ENCODE results near the gene CDKN2AIPNL.

CDKN2AIPNL gene

DNA sequence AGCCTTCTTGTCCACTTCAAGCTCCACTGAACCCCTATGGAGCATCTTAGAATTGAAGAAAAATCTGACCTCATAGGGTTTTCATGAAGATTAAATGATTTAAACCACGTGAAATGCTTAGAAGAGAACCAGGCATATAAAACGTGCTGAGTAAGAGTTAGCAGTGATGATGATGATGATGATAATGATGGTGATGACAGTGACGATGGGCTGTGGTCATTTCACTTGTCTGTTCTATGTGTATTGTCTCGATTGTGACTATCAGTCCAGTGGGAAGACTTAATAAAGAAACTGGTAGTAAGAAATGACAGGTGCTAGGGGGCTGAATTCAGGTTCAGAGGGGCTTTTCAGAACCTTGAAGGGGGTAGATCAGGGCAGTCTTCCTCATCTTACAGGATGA lies 45.1 kb upstream of the CDKN2AIPNL start:
- TF ChIP-seq, protein P1, sequence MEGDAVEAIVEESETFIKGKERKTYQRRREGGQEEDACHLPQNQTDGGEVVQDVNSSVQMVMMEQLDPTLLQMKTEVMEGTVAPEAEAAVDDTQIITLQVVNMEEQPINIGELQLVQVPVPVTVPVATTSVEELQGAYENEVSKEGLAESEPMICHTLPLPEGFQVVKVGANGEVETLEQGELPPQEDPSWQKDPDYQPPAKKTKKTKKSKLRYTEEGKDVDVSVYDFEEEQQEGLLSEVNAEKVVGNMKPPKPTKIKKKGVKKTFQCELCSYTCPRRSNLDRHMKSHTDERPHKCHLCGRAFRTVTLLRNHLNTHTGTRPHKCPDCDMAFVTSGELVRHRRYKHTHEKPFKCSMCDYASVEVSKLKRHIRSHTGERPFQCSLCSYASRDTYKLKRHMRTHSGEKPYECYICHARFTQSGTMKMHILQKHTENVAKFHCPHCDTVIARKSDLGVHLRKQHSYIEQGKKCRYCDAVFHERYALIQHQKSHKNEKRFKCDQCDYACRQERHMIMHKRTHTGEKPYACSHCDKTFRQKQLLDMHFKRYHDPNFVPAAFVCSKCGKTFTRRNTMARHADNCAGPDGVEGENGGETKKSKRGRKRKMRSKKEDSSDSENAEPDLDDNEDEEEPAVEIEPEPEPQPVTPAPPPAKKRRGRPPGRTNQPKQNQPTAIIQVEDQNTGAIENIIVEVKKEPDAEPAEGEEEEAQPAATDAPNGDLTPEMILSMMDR (IDR thresholded peaks at IDR 0.05; ENCODE audit: borderline replicate concordance, insufficient read depth, low read depth, low read length) = no peak
- H3K4me3 ChIP-seq (ENCODE audit: low read depth, low read length) = no peak overlapping the region

DNA sequence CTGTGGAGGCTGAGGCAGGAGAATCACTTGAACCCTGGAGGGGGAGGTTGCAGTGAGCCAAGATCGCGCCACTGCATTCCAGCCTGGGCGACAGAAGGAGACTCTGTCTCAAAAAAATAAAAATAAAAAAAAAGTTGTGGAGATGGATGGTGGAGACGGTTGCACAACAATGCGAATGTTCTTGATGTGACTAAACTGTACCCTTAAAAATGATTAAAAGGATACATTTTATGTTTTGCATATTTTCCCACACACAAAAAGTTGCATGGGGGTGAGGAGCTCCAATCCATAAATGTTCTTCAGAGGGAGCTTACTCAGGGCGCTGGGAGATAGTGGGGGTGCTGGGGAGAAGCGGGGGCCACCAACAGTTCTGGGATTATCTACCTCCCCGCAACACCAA lies 43.8 kb upstream of the CDKN2AIPNL start:
- H3K4me3 ChIP-seq (ENCODE audit: low read depth, low read length) = no peak overlapping the region
- TF ChIP-seq, protein P1 (IDR thresholded peaks at IDR 0.05; ENCODE audit: borderline replicate concordance, insufficient read depth, low read depth, low read length) = no peak

DNA sequence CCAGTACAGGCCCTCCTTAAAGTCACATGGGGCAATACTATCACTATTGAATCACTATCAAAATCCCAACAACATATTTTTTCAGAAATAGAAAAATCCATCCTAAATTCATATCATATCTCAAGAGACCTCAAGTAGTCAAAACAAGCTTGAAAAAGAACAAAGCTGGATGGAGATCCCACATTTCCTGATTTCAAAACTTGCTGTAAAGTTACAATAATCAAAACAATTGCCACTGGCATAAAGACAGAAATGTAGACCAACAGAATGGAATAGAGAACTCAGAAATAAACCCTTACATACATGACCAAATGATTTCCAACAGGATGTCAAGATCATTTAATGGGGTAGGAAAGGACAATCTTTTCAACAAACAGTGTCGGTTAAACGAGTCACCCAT lies 41.3 kb upstream of the CDKN2AIPNL start:
- H3K4me3 ChIP-seq (ENCODE audit: low read depth, low read length) = no peak overlapping the region
- TF ChIP-seq, protein P1 (IDR thresholded peaks at IDR 0.05; ENCODE audit: borderline replicate concordance, insufficient read depth, low read depth, low read length) = no peak

DNA sequence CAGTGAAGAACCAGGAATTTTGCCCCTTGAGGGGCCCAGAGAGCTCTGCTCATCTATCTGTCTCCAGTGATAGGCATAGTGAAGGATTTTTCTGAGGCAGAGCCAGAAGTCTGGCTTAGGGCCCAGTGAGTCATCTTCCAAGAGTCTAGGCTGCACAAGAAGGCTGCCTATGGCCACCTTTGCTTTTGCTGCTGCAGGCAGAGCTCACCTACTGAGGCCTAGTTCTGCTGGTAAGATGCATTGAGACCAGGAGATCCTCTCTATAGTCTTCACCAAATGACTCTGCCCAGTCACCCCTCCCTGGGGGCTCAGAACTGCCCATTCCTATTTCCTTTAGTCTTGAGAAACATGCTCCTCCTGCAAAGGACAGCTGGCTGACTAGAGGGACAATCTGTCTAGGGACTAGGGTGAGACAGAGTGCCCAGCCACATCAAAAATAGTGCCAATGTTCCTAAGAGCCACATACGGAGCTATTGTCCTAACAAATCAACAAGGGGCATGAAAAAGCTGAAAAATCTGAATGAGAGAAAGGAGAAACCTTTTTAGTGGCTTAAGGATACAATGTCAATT lies 40.3 kb upstream of the CDKN2AIPNL start:
- TF ChIP-seq, protein P1 (IDR thresholded peaks at IDR 0.05; ENCODE audit: borderline replicate concordance, insufficient read depth, low read depth, low read length) = no peak
- H3K4me3 ChIP-seq (ENCODE audit: low read depth, low read length) = no peak overlapping the region

DNA sequence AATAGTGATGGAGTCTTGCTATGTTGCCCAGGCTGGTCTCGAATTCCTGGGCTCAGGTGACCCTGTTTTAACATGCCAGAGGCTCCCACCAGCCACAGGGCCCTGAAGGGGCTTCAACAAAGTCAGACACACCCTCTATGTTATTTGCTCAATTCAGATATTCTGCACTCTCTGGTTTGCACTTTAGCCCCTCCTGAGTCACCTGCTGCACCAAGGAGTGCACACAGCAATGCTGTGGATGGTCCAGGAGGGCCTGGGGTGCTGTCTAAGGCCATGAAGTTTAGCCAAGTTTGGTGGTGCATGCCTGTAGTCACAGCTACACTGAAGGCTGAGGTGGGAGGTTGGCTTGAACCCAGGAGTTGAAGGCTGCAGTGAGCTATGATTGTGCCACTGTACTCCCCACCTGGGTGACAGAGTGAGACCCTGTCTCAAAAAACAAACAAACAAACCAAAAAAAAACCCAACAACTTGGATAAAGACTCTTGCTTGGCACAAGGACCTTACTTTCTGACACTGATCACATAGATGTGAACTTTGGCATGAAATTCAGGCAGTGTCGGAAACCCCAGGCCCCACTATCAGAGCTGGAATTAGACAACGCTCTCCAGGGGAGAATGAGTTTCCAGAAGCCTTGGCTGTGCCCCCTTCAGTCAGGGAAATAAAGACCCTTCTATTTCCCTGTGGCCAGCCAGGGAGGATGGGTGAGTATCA lies 39.7 kb upstream of the CDKN2AIPNL start:
- TF ChIP-seq, protein P1 (IDR thresholded peaks at IDR 0.05; ENCODE audit: borderline replicate concordance, insufficient read depth, low read depth, low read length) = no peak
- H3K4me3 ChIP-seq (ENCODE audit: low read depth, low read length) = no peak overlapping the region

DNA sequence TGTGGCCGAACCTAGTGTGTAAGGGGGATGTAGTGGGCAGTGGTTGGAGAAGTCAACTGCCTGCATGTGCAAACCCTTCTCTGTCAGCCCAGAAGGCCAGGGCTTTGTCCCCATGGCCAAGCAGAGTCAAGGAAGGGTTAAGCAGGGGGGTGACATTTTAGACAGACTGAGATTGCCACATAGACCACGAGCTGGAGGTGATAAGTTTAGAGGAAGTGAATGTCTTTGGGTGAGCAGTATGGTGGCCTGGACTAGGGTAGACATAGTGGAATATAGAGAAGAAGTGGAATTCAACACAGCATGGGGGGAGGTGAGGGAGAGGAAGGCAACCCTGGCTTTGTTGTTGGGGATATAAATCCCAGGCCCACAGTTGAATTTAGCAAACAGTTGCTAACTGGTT lies 38.7 kb upstream of the CDKN2AIPNL start:
- TF ChIP-seq, protein P1 (IDR thresholded peaks at IDR 0.05; ENCODE audit: borderline replicate concordance, insufficient read depth, low read depth, low read length) = no peak
- H3K4me3 ChIP-seq (ENCODE audit: low read depth, low read length) = no peak overlapping the region

DNA sequence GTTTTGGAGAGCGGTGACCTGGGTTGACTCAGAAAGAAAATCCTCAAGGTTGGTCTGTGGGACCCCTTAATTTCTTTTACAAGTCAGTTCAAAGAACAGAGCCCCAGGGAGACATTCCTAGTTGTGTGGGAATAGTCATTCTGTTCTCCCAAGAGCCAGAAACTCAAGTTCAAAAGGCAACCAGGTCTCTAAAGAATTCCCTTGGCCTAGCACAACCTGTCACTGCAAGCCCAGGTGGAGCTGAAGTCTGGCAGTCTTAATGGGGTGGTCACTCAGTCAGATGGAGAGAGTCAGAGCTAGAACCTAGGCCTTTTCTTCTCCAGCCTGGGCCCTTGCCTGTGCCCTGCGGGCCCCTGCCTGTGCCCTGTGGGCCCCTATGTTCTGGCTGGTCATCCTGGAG lies 37.5 kb upstream of the CDKN2AIPNL start:
- TF ChIP-seq, protein P1 (IDR thresholded peaks at IDR 0.05; ENCODE audit: borderline replicate concordance, insufficient read depth, low read depth, low read length) = no peak
- H3K4me3 ChIP-seq (ENCODE audit: low read depth, low read length) = no peak overlapping the region

Measured in GM12875 (cell line).